Transverse colon (tissue), 4 donors: ENCODE results near the gene PHB1. TPM values are rescaled to one million over a fixed set of nuclear protein-coding genes. Genes with fewer than 3 reads are reported as not detected.
"Not testable (repeated sequence)": the region's sequence is repeated elsewhere in the genome, so short reads cannot be mapped to it uniquely, and the experiment has no call there.

ENCODE experiments used
- DNase-seq: peaks from one replicate; pipeline ENCODE4 v3.0.0-alpha.2; 2019
- H3K27ac ChIP-seq, 4 donors: fragments of 200-600 bp; sonication (generic); 2 replicates each; pipeline ENCODE4 v1.5.1; 2016 to 2018; ENCODE audit warnings: inconsistent platforms in 4 of 4
- H3K27me3 ChIP-seq: fragments of 200-600 bp; sonication (generic); 2 replicates; pipeline ENCODE4 v1.5.1; 2017; ENCODE audit warnings: inconsistent platforms
- H3K36me3 ChIP-seq, 4 donors: fragments of 200-600 bp; sonication (generic); 2 replicates each; pipeline ENCODE4 v1.5.1; 2017 to 2019; ENCODE audit warnings: inconsistent platforms in 4 of 4
- H3K4me1 ChIP-seq, 4 donors: fragments of 200-600 bp; sonication (generic); 2 replicates each; pipeline ENCODE4 v1.5.1; 2017 to 2020; ENCODE audit warnings: inconsistent platforms in 4 of 4
- H3K4me3 ChIP-seq, 4 donors: fragments of 200-600 bp; sonication (generic); 1 replicate in 1 of 4; 2 replicates in 3 of 4; pipeline versions ENCODE4 v1.5.1 to v1.6.1; 2017 to 2019; ENCODE audit warnings: inconsistent platforms in 4 of 4
- H3K9me3 ChIP-seq, 2 donors: fragments of 200-600 bp; sonication (generic); 2 replicates each; pipeline ENCODE4 v1.5.1; 2017 to 2019; ENCODE audit warnings: inconsistent platforms in 2 of 2
- CTCF ChIP-seq, 5 experiments: fragments of 200-600 bp in 3 of 5; fragments of 450-650 bp in 2 of 5; sonication (generic) in 3 of 5; IDR thresholded peaks; 1 replicate in 2 of 5; 2 replicates in 3 of 5; pipeline ENCODE4 v1.5.1; 2016 to 2017; ENCODE audit warnings: antibody characterized with exemption in 5 of 5, inconsistent platforms in 3 of 5, mild to moderate bottlenecking in 2 of 5, moderate library complexity in 1 of 5
- EP300 ChIP-seq: sonication (generic); formaldehyde crosslinking; IDR thresholded peaks from one replicate; pipeline ENCODE4 v1.6.1; 2017; ENCODE audit warnings: antibody characterized with exemption, low read depth
- POLR2A ChIP-seq: fragments of 450-650 bp; IDR thresholded peaks from one replicate; pipeline ENCODE4 v1.6.1; 2016; ENCODE audit warnings: antibody characterized with exemption, mild to moderate bottlenecking, moderate library complexity
- POLR2AphosphoS5 ChIP-seq, 3 donors: sonication (generic); formaldehyde crosslinking; IDR thresholded peaks; one replicate each; pipeline ENCODE4 v1.6.1; 2016; ENCODE audit warnings: antibody characterized with exemption in 3 of 3
- WGBS, 2 donors: methylation state at CpG; one replicate each; pipeline ENCODE4 v1.1.5; 2018; ENCODE audit warnings: low coverage in 1 of 2; 5-methylcytosine and 5-hydroxymethylcytosine counted together
- in situ Hi-C, 4 donors: fragments of 200-750 bp; cut with MboI; loops; one replicate each; pipeline versions ENCODE4 v1.15.0 to v1.15.1; 2017; ENCODE audit warnings: low sequenced_read_pairs in 3 of 4, low pct_ligation_motif_present in 1 of 4, low pct_unique_long_range_greater_than_20kb in 1 of 4
- intact Hi-C: fragments of 100-400 bp; cut with DNase I; formaldehyde crosslinking; loops from one replicate; pipeline ENCODE4 v1.15.1; 2023; ENCODE audit warnings: low total_unique reads
- total RNA-seq, 4 donors: library from RNA; depleted of rRNA; stranded (reverse); fragments of >200 nt; gene quantifications; one replicate each; pipeline ENCODE4 v1.1.0, GENCODE V29; 2016

PHB1 gene
- total RNA-seq, 4 donors from 2014 or later = 40.8 to 114 (median 74.4) TPM

- intact Hi-C loops = no loop called here
- Histone ChIP-seq H3K36me3 (no peaks in the 10 kb centered on the region), H3K27ac (no peak overlapping the region), H3K27me3 (peaks cover 20% of the 10 kb centered on the region), H3K4me3 (no peak overlapping the region), H3K4me1 (no peaks in the 10 kb centered on the region), H3K9me3 (peaks cover 10 to 11% of the 10 kb centered on the region in 2 donors)
- TF ChIP-seq POLR2AphosphoS5 (IDR thresholded peaks at IDR 0.05) (no peak), POLR2A (no peak), EP300 (no peak)
- WGBS, 2 donors = 71 to 88% methylated on average over 1 of the region's 1 CpG
- DNase-seq = no peak
- in situ Hi-C loops = loop anchor here in 1 of 4 donors (25.0 kb wide), 1 partner anchor 290 kb away; the partner anchor contains the start of gene SLC35B1
Measured at GRCh38 chr17:49422714-49423113, 8.0 kb upstream of the PHB1 start.

DNA sequence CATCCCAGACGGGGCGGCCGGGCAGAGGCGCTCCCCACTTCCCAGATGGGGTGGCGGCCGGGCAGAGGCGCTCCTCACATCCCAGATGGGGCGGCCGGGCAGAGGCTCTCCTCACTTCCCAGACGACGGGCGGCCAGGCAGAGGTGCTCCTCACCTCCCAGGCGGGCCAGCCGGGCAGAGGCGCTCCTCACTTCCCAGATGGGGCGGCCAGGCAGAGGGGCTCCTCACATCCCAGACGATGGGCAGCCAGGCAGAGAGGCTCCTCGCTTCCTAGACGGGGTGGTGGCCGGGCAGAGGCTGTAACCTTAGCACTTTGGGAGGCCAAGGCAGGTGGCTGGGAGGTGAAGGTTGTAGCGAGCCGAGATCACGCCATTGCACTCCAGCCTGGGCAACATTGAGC lies 5.1 kb upstream of the PHB1 start:
- H3K4me1 ChIP-seq, DNase-seq, H3K27ac ChIP-seq, intact Hi-C loops, H3K36me3 ChIP-seq, H3K4me3 ChIP-seq: not testable (repeated sequence)
- in situ Hi-C loops = loop anchor here in 1 of 4 donors (25.0 kb wide), 1 partner anchor 293 kb away; the partner anchor contains the start of gene SLC35B1
- 90% methylated on average over 22 of the region's 23 CpGs; no CpG with 5 or more reads in 1 of the 2 donors for WGBS, 2 donors
- peaks cover 10 to 11% of the 10 kb centered on the region in 2 donors for H3K9me3 ChIP-seq
- H3K27me3 ChIP-seq = peaks cover 10% of the 10 kb centered on the region

- intact Hi-C loops = not testable (repeated sequence)
- in situ Hi-C loops = loop anchor here in 1 of 4 donors (25.0 kb wide), 1 partner anchor 293 kb away; the partner anchor contains the start of gene SLC35B1
Measured at GRCh38 chr17:49418754-49419740, 4.4 kb upstream of the PHB1 start.

DNA sequence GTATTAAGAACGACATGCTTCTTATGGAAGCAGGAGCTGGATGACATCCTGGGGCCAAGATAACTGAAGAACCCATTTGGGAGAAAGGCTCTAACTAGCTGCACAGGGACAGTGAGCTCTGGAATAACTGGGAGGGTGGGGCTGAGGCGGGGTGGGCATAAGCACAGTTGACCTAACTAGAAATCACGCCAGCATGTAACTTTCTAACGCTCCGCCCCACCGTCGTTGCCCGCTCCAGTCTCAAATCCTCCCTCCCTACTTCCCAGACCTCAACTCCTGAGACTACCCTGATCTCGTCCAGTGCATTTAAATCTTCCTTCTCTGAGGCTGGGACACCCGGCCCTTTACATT lies 436 bp downstream of the PHB1 start:
- no peaks in the 10 kb centered on the region for H3K27me3 ChIP-seq
- H3K4me1 ChIP-seq = peaks cover 9 to 27% (median 14%) of the 10 kb centered on the region in 4 donors
- DNase-seq = peak; percentile 25
- in situ Hi-C loops (loop anchor here in 1 of 4 donors (25.0 kb wide), 1 partner anchor 298 kb away; the partner anchor contains the start of gene SLC35B1), intact Hi-C loops (no loop called here)
- H3K36me3 ChIP-seq = peaks cover 0 to 29% (median 14%) of the 10 kb centered on the region in 4 donors
- H3K9me3 ChIP-seq = no peaks in the 10 kb centered on the region
- peak overlapping the region; percentile 64 to 92 (median 84) for H3K4me3 ChIP-seq
- H3K27ac ChIP-seq = peak overlapping the region; percentile 67 to 86 (median 78)
- TF ChIP-seq POLR2A (no peak), EP300 (no peak), CTCF (IDR thresholded peaks at IDR 0.05) (no peak), POLR2AphosphoS5 (IDR thresholded peaks at IDR 0.05) (no peak)
- 0% methylated on average over 8 to 10 of the region's 10 CpGs for WGBS, 2 donors

More at GRCh38 chr17:49418754-49419740, 4.4 kb upstream of the PHB1 start:
- WGBS, 2 donors = 58 to 87% methylated on average over 6 to 32 of the region's 32 CpGs
- peaks cover 4 to 11% (median 9%) of the 10 kb centered on the region in 4 donors for H3K4me1 ChIP-seq
- H3K4me3 ChIP-seq, H3K36me3 ChIP-seq, H3K27ac ChIP-seq, DNase-seq: not testable (repeated sequence)
- peaks cover 10 to 11% of the 10 kb centered on the region in 2 donors for H3K9me3 ChIP-seq
- H3K27me3 ChIP-seq = peaks cover 10% of the 10 kb centered on the region

DNA sequence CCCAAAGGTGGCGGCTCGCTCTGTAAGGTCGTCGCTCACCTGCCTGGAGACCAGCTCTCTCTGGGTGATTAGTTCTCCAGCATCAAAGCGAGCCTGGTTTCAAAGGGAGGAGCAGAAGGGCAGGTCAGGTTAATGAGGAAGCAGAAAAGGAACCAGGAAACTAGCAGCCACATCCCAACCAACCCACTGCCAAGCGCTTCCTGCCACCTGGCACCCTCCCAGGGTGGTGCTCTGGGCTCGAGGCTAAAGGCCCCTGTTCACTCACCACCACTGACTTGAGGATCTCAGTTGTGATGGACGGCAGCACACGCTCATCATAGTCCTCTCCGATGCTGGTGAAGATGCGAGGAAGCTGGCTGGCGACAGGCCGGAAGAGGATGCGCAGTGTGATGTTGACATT lies 5.6 kb downstream of the PHB1 start:
- H3K27ac ChIP-seq = peak overlapping the region; percentile 61 to 80 (median 68)
- WGBS, 2 donors = 64 to 73% methylated on average over 6 to 14 of the region's 14 CpGs
- H3K27me3 ChIP-seq = no peaks in the 10 kb centered on the region
- TF ChIP-seq CTCF (IDR thresholded peaks at IDR 0.05) = no peak
- peak in 1 of 3 donors; percentile 18 for TF ChIP-seq POLR2AphosphoS5 (IDR thresholded peaks at IDR 0.05)
- peaks cover 14 to 33% (median 21%) of the 10 kb centered on the region in 4 donors for H3K4me1 ChIP-seq
- intact Hi-C loops (no loop called here), in situ Hi-C loops (loop anchor here in 3 of 4 donors (10.0 to 25.0 kb wide), 2 partner anchors 146 to 303 kb away; partner anchors contain the start of gene SLC35B1 (in 1 of the 3))
- DNase-seq = peak; percentile 71
- no peak overlapping the region for H3K4me3 ChIP-seq
- peaks cover 0 to 62% (median 30%) of the 10 kb centered on the region in 4 donors for H3K36me3 ChIP-seq
- H3K9me3 ChIP-seq = no peaks in the 10 kb centered on the region
